Tibial nerve (tissue), 4 donors: ENCODE data around the gene CYP4A22. TPM values are rescaled to one million over a fixed set of nuclear protein-coding genes. Genes with fewer than 3 reads are reported as not detected.

Experiments
- DNase-seq, 2 donors: peaks; one replicate each; pipeline ENCODE4 v3.0.0-alpha.2; 2019; ENCODE audit warnings: low spot score in 2 of 2
- H3K27ac ChIP-seq, 4 donors: fragments of 200-600 bp; sonication (generic) in 3 of 4; one replicate each; pipeline ENCODE4 v1.5.1; 2017 to 2019; ENCODE audit warnings: mild to moderate bottlenecking in 1 of 4
- H3K27me3 ChIP-seq, 2 donors: fragments of 200-600 bp; sonication (generic) in 1 of 2; one replicate each; pipeline versions ENCODE4 v1.5.1 to v1.6.0; 2017 to 2019
- H3K36me3 ChIP-seq, 3 donors: fragments of 200-600 bp; sonication (generic); one replicate each; pipeline ENCODE4 v1.5.1; 2018 to 2019
- H3K4me1 ChIP-seq, 4 donors: fragments of 200-600 bp; sonication (generic) in 3 of 4; one replicate each; pipeline ENCODE4 v1.5.1; 2017 to 2019
- H3K4me3 ChIP-seq, 4 donors: fragments of 200-600 bp; sonication (generic) in 3 of 4; one replicate each; pipeline ENCODE4 v1.5.1; 2017 to 2019; ENCODE audit warnings: mild to moderate bottlenecking in 1 of 4, moderate library complexity in 1 of 4
- H3K9me3 ChIP-seq, 4 donors: fragments of 200-600 bp; sonication (generic) in 3 of 4; one replicate each; pipeline ENCODE4 v1.5.1; 2017 to 2019
- CTCF ChIP-seq, 5 experiments: fragments of 200-600 bp in 3 of 5; fragments of 450-650 bp in 2 of 5; sonication (generic) in 3 of 5; IDR thresholded peaks; one replicate each; pipeline ENCODE4 v1.5.1; 2016 to 2019; ENCODE audit warnings: antibody characterized with exemption in 5 of 5, mild to moderate bottlenecking in 3 of 5, moderate library complexity in 2 of 5
- EP300 ChIP-seq, 2 donors: sonication (generic); formaldehyde crosslinking; IDR thresholded peaks; one replicate each; pipeline ENCODE4 v1.6.1; 2017; ENCODE audit warnings: antibody characterized with exemption in 2 of 2, mild to moderate bottlenecking in 1 of 2
- POLR2A ChIP-seq, 2 donors: fragments of 450-650 bp; IDR thresholded peaks; one replicate each; pipeline ENCODE4 v1.6.1; 2017; ENCODE audit warnings: antibody characterized with exemption in 2 of 2, mild to moderate bottlenecking in 2 of 2, moderate library complexity in 2 of 2
- WGBS, 2 donors: methylation state at CpG; one replicate each; pipeline ENCODE4 v1.1.5; 2018; 5-methylcytosine and 5-hydroxymethylcytosine counted together
- total RNA-seq, 4 donors: library from RNA; depleted of rRNA; stranded (reverse); fragments of >200 nt; gene quantifications; one replicate each; pipeline ENCODE4 v1.1.0, GENCODE V29; 2016

Gene CYP4A22
- total RNA-seq, 4 donors from 2014 or later = 0.84 to 4.5 (median 2.6) TPM

- WGBS, 2 donors = 59% methylated on average over 7 of the region's 7 CpGs
- Histone ChIP-seq H3K4me3 (no peak overlapping the region), H3K4me1 (peaks cover 0 to 13% (median 5%) of the 10 kb centered on the region in 4 donors), H3K27ac (no peak overlapping the region), H3K36me3 (no peaks in the 10 kb centered on the region), H3K27me3 (peaks cover 0 to 31% of the 10 kb centered on the region in 2 donors), H3K9me3 (no peaks in the 10 kb centered on the region)
- no peak for DNase-seq
- TF ChIP-seq EP300 (IDR thresholded peaks at IDR 0.05) (no peak), CTCF (IDR thresholded peaks at IDR 0.05) (no peak), POLR2A (IDR thresholded peaks at IDR 0.05) (no peak)
Measured at GRCh38 chr1:47182676-47183235, 45.5 kb downstream of the CYP4A22 start.

GRCh38 chr1:47183308-47184089 is 46.3 kb downstream of the CYP4A22 start:
- Histone ChIP-seq H3K36me3 (no peaks in the 10 kb centered on the region), H3K27ac (no peak overlapping the region), H3K9me3 (no peaks in the 10 kb centered on the region), H3K27me3 (peaks cover 0 to 31% of the 10 kb centered on the region in 2 donors), H3K4me3 (no peak overlapping the region), H3K4me1 (peaks cover 0 to 13% (median 5%) of the 10 kb centered on the region in 4 donors)
- WGBS, 2 donors = 59 to 69% methylated on average over 11 of the region's 11 CpGs
- TF ChIP-seq CTCF (IDR thresholded peaks at IDR 0.05) (no peak), POLR2A (IDR thresholded peaks at IDR 0.05) (no peak), EP300 (IDR thresholded peaks at IDR 0.05) (no peak)
- DNase-seq = no peak

GRCh38 chr1:47184090-47184821 is 47.0 kb downstream of the CYP4A22 start:
- 83% methylated on average over 5 of the region's 5 CpGs for WGBS, 2 donors
- TF ChIP-seq EP300 (IDR thresholded peaks at IDR 0.05) (no peak), POLR2A (IDR thresholded peaks at IDR 0.05) (no peak), CTCF (IDR thresholded peaks at IDR 0.05) (no peak)
- Histone ChIP-seq H3K9me3 (no peaks in the 10 kb centered on the region), H3K4me3 (no peak overlapping the region), H3K27ac (no peak overlapping the region), H3K4me1 (peaks cover 0 to 9% (median 4%) of the 10 kb centered on the region in 4 donors), H3K27me3 (peaks cover 0 to 31% of the 10 kb centered on the region in 2 donors), H3K36me3 (no peaks in the 10 kb centered on the region)
- DNase-seq = peak in 1 of 2 donors; percentile 3

GRCh38 chr1:47184822-47185677 is 47.8 kb downstream of the CYP4A22 start:
- no peaks in the 10 kb centered on the region for H3K36me3 ChIP-seq
- no peaks in the 10 kb centered on the region for H3K9me3 ChIP-seq
- WGBS, 2 donors = 77 to 86% methylated on average over 14 of the region's 14 CpGs
- peak in 1 of 2 donors; percentile 1 for DNase-seq
- peaks cover 0 to 31% of the 10 kb centered on the region in 2 donors for H3K27me3 ChIP-seq
- H3K4me1 ChIP-seq = peaks cover 0 to 9% (median 0%) of the 10 kb centered on the region in 4 donors
- TF ChIP-seq POLR2A (IDR thresholded peaks at IDR 0.05) (no peak), EP300 (IDR thresholded peaks at IDR 0.05) (no peak), CTCF (IDR thresholded peaks at IDR 0.05) (no peak)
- H3K4me3 ChIP-seq = no peak overlapping the region
- H3K27ac ChIP-seq = no peak overlapping the region
